Right cardiac atrium (tissue), 5 donors: ENCODE results near the gene GFAP. TPM values are rescaled to one million over a fixed set of nuclear protein-coding genes. Genes with fewer than 3 reads are reported as not detected.

Source experiments
- ATAC-seq, 2 donors: fragments of 200-7000 bp; cut with Tn5 transposase; one replicate each; pipeline versions ENCODE4 v1.8.0 to v1.9.1; 2020; ENCODE audit warnings: moderate library complexity in 2 of 2, mild to moderate bottlenecking in 1 of 2
- DNase-seq, 3 donors: peaks; one replicate each; pipeline ENCODE4 v3.0.0-alpha.2; 2020
- H3K27ac ChIP-seq: one replicate; pipeline ENCODE4 v1.5.1; 2013; ENCODE audit warnings: mild to moderate bottlenecking, low read length, control low read depth, moderate library complexity
- H3K27me3 ChIP-seq: one replicate; pipeline ENCODE4 v1.6.1; 2013; ENCODE audit not compliant: control insufficient read depth, insufficient read depth
- H3K4me1 ChIP-seq: one replicate; pipeline ENCODE4 v1.6.1; 2013; ENCODE audit warnings: low read length; ENCODE audit not compliant: control insufficient read depth, insufficient read depth
- H3K4me3 ChIP-seq: one replicate; pipeline ENCODE4 v1.5.1; 2013; ENCODE audit warnings: low read length, control low read depth
- H3K9me3 ChIP-seq: one replicate; pipeline ENCODE4 v1.6.1; 2013; ENCODE audit warnings: low read length; ENCODE audit not compliant: control insufficient read depth
- WGBS: extraction: QIAGEN DNeasy Blood & Tissue Kit; methylation state at CpG from one replicate; pipeline ENCODE4 v1.1.7; 2013; 5-methylcytosine and 5-hydroxymethylcytosine counted together
- intact Hi-C, 4 donors: fragments of 100-400 bp; cut with DNase I; formaldehyde crosslinking; loops; one replicate each; pipeline versions ENCODE4 v1.11.0 to v1.14.0; 2022 to 2023
- long read RNA-seq, 4 donors: library from polyadenylated mRNA; unstranded; transcript quantifications; one replicate each; pipeline ENCODE4 v2.0.0, GENCODE V29; 2020 to 2021
- polyA plus RNA-seq: library from polyadenylated mRNA; stranded (reverse); fragments of 200-250 nt; gene quantifications from one replicate; pipeline ENCODE4 v1.2.3, GENCODE V29; 2013
- total RNA-seq, 4 donors: library from RNA; stranded (reverse); fragmentation: NEBNext Ultra II Directional; extraction: Animal tissue kit (Norgen Biotek cat#: 25700); gene quantifications; one replicate each; pipeline ENCODE4 v1.2.1, GENCODE V29; 2021
- donor health status: healthy with polysubstance abuse.
- donor health status: DM: no; HTN: yes; CAD: no.
- donor health status: DM: no; HTN: no; CAD: no.
- donor health status: DM: no; HTN: yes; CAD: no; lungs with severe emphysema.
- donor health status: DM: yes; HTN: yes; CAD: no.

Gene GFAP
- total RNA-seq (1 to 10 TPM; 4.6 to 8.3 (median 4.8) TPM), polyA plus RNA-seq (7.8 TPM)
- long read RNA-seq, donor 1, transcript GFAP-205 (4 exons, 594 nt) = major isoform, 9 of 25 reads
- long read RNA-seq, donor 1, partial matches to known transcripts = 4 of 25 reads
- long read RNA-seq, donor 1, other reads (novel, unspliced or antisense) = 11 of 25 reads
- long read RNA-seq, donor 2, transcript GFAP-205 (4 exons, 594 nt) = major isoform, 5 of 6 reads
- long read RNA-seq, donor 2, partial matches to known transcripts = 0 of 6 reads
- long read RNA-seq, donor 2, other reads (novel, unspliced or antisense) = 0 of 6 reads
- long read RNA-seq, donor 3, transcript GFAP-205 (4 exons, 594 nt) = major isoform, 17 of 20 reads
- long read RNA-seq, donor 3, partial matches to known transcripts = 2 of 20 reads
- long read RNA-seq, donor 3, other reads (novel, unspliced or antisense) = 1 of 20 reads
- long read RNA-seq, donor 4, transcript GFAP-205 (4 exons, 594 nt) = major isoform, 6 of 10 reads
- long read RNA-seq, donor 4, partial matches to known transcripts = 1 of 10 reads
- long read RNA-seq, donor 4, other reads (novel, unspliced or antisense) = 0 of 10 reads

- ATAC-seq (no peak), DNase-seq (peak in 1 of 3 donors; percentile 29)
- peaks cover 2% of the 10 kb centered on the region for H3K4me1 ChIP-seq
- no peak within 1 kb of the TSS for H3K4me3 ChIP-seq
- H3K27ac ChIP-seq = peak within 1 kb of the TSS; percentile 1
- WGBS = 82% methylated on average over 17 of the region's 17 CpGs
- intact Hi-C loops = loop anchor here in 2 of 4 donors (5.0 to 10.0 kb wide), 3 partner anchors 179 to 282 kb away; no protein-coding TSS in a partner anchor
- no peaks in the 10 kb centered on the region for H3K9me3 ChIP-seq
- H3K27me3 ChIP-seq = no peaks in the 10 kb centered on the region
Measured at GRCh38 chr17:44915321-44915726, at the start of gene GFAP. Gene GFAP (minus strand): TSS chr17:44915500. CDS start chr17:44915486, 14 bp downstream.

GRCh38 chr17:44961921-44962350, 46.6 kb upstream of the GFAP start:
- Histone ChIP-seq H3K27ac (no peak overlapping the region), H3K9me3 (no peaks in the 10 kb centered on the region), H3K27me3 (no peaks in the 10 kb centered on the region), H3K4me1 (no peaks in the 10 kb centered on the region), H3K4me3 (no peak overlapping the region)
- intact Hi-C loops = no loop called here
- ATAC-seq (no peak), DNase-seq (no peak)
- 78% methylated on average over 7 of the region's 7 CpGs for WGBS

- H3K9me3 ChIP-seq = no peaks in the 10 kb centered on the region
- 65% methylated on average over 2 of the region's 2 CpGs for WGBS
- H3K27ac ChIP-seq = no peak overlapping the region
- ATAC-seq (no peak), DNase-seq (no peak)
- H3K27me3 ChIP-seq = no peaks in the 10 kb centered on the region
- intact Hi-C loops = no loop called here
- no peak overlapping the region for H3K4me3 ChIP-seq
- H3K4me1 ChIP-seq = no peaks in the 10 kb centered on the region
Measured at GRCh38 chr17:44960691-44961090, 45.4 kb upstream of the GFAP start.

DNA sequence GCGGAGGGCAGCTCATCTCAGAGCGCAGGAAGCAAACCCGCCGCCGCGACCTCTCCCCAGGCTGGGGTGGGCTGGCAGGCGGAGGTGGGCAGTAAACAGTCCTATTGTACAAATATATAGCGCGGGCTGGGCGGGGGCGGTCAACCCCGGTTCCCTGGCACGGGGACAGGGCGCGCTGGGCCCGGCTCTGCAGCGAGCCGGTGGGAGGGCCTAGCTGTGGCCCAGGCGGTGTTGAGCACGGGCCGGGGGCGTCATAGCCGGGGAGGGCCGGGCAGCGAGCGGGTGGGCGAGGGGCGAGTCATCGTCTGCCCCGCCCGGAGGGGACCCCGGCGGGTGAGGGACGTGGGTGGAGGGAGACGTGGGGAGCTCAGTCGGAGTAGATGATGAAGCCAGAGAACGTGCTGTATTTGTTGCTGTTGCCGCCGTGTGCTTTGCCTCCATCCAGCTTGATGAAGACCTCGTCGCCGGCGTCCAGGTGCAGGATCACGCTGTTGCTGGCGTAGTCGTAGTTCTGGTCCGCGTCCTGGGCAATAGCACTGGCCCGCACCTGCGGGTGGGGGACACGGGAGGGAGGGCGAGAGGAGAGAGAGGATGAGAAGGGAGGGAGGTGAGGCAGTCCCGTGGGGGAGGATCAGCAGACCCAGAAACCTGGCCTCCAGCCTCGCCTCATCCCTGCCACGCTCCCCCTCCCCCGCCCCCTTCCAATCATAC, 44.7 kb upstream of the GFAP start:
- Histone ChIP-seq H3K4me1 (no peaks in the 10 kb centered on the region), H3K9me3 (no peaks in the 10 kb centered on the region), H3K27me3 (no peaks in the 10 kb centered on the region), H3K27ac (no peak overlapping the region), H3K4me3 (no peak overlapping the region)
- peak; percentile 18 to 30 for ATAC-seq
- 18% methylated on average over 56 of the region's 56 CpGs for WGBS
- peak in 1 of 3 donors; percentile 53 for DNase-seq
- intact Hi-C loops = no loop called here

- DNase-seq = no peak
Measured at GRCh38 chr17:44956998-44957981, 42.0 kb upstream of the GFAP start.

DNA sequence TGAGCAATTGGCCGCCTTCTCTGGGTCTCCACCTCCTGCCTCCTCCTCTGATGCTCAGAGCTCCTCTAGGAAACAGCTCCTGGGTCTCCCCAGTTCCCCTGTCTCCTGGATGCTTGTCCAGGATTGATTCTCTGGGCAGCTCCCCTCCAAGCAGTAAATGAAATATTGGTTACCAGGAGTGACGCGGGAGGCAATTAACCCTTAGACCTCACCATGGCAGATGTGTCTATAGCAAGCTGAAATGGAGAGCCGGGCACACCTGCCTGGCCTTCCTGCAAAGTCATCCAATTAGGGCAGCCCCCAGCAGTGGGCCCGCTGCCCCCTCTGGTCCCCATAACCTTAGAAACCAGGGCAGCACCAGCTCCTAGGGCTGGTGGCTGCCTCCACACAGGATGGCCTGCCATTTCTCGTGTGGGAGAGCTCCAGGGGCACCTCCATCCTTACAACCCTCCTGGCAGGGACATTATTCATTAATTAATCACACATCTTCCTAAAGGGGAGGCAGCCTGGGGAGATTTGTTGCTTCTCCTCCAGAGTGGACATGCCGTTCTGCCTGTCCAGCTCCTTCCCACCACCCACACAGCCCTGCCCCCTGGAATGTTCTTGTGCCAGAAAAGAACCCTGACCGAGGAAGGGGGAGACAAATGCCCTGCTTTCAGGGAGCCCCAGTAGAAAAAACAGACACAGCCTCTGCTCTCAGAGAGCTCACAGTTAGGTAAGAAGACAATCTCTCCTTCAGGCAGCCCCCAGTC, 40.5 kb upstream of the GFAP start:
- no peaks in the 10 kb centered on the region for H3K27me3 ChIP-seq
- intact Hi-C loops = no loop called here
- 78% methylated on average over 8 of the region's 8 CpGs for WGBS

More at GRCh38 chr17:44956998-44957981, 42.0 kb upstream of the GFAP start:
- Histone ChIP-seq H3K4me1 (no peaks in the 10 kb centered on the region), H3K4me3 (no peak overlapping the region), H3K27me3 (no peaks in the 10 kb centered on the region), H3K9me3 (no peaks in the 10 kb centered on the region), H3K27ac (no peak overlapping the region)
- intact Hi-C loops = no loop called here
- 78% methylated on average over 8 of the region's 8 CpGs for WGBS
- no peak for ATAC-seq

DNA sequence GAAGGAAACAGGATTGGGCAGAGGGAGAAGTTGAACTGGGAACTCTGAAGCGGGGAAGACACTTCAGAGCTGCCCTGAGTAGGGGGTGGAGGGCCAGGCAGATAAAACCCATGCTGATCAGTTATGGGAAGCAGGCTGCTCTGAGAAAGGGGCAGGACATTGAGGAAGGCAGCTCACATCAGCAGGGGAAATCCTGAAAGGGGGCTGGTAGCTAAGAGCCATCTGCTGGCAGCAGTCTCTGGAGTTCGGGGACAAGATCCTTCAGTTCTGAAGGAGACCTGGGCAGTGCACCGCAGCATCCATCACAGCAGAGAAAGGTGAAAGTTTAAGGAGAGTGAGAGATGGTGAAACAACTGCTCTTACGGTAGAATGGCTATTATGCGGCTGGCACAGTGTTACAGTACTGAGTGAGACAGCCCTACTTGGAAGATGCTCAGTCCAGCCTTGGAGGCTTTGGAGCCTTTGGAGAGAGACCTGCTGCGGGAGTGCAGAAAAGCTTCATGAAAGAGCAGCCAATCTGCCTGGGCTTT, 37.7 kb upstream of the GFAP start:
- DNase-seq (no peak), ATAC-seq (no peak)
- no peak overlapping the region for H3K4me3 ChIP-seq
- no peaks in the 10 kb centered on the region for H3K4me1 ChIP-seq
- H3K9me3 ChIP-seq = no peaks in the 10 kb centered on the region
- H3K27ac ChIP-seq = no peak overlapping the region
- WGBS = 69% methylated on average over 6 of the region's 6 CpGs
- H3K27me3 ChIP-seq = no peaks in the 10 kb centered on the region
- intact Hi-C loops = no loop called here

More for the DNA sequence above, 40.5 kb upstream of the GFAP start:
- ATAC-seq (no peak), DNase-seq (no peak)
- no peaks in the 10 kb centered on the region for H3K9me3 ChIP-seq
- H3K27ac ChIP-seq = no peak overlapping the region
- H3K4me1 ChIP-seq = no peaks in the 10 kb centered on the region
- H3K4me3 ChIP-seq = no peak overlapping the region

DNA sequence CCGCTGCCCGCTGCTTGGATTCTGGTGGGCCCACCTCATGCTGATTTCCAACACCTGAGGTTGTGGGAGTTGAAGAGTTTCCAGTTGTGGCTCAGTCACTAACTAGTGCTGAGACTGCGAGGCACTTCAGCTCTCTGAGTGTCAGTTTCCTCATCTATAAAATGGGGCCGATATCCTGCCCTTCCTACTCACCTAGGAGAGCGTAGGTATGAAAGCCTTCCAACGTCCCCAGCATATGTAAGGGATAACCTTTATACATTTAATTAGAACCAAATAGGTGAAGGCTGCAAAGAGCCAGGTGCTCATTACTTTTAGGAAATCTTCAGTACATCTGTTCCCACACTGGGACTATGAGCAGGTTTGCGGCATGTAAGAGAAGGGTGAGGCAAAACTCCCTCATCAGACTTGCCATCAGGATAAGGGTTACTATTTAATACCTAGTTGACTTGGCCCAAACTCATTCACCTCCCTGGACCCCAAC, 33.1 kb upstream of the GFAP start:
- Histone ChIP-seq H3K27ac (no peak overlapping the region), H3K4me1 (no peaks in the 10 kb centered on the region), H3K9me3 (no peaks in the 10 kb centered on the region), H3K27me3 (no peaks in the 10 kb centered on the region), H3K4me3 (peak overlapping the region; percentile 40)
- no peak for DNase-seq
- no peak for ATAC-seq
- intact Hi-C loops = no loop called here
- 63% methylated on average over 7 of the region's 7 CpGs for WGBS

GRCh38 chr17:44947461-44948314, 32.4 kb upstream of the GFAP start, which contains the start of gene KIF18B:
Gene KIF18B (minus strand): TSS chr17:44947773. CDS start chr17:44936344, 11,429 bp downstream.
- Histone ChIP-seq H3K27me3 (no peaks in the 10 kb centered on the region), H3K27ac (peak within 1 kb of the TSS; percentile 1), H3K4me3 (peak within 1 kb of the TSS; percentile 40), H3K9me3 (no peaks in the 10 kb centered on the region), H3K4me1 (no peaks in the 10 kb centered on the region)
- intact Hi-C loops = no loop called here
- ATAC-seq = peak; percentile 98 to 100
- DNase-seq = peak; percentile 88 to 95 (median 93)
- whole genome bisulfite sequencing = 2% methylated on average over 62 of the region's 62 CpGs
